H1 (cell line): ENCODE data around the gene ARRDC2. TPM values are rescaled to one million over a fixed set of nuclear protein-coding genes. Genes with fewer than 3 reads are reported as not detected.

Experiments used
- CTCF ChIA-PET: fragments of 300-600 bp; sonication (Branson Sonifier 250); formaldehyde crosslinking; loops from one replicate; lab custom pipeline; 2021; ENCODE audit not compliant: partially characterized antibody; lab: Charles Lee
- POLR2A ChIA-PET: fragments of 300-600 bp; sonication (Branson Sonifier 250); formaldehyde crosslinking; loops from one replicate; lab custom pipeline; 2021; ENCODE audit warnings: inconsistent platforms; ENCODE audit not compliant: partially characterized antibody; lab: Charles Lee
- DNase-seq, 2 experiments: peaks; one replicate each; pipeline versions ENCODE4 v3.0.0 to v3.0.0-alpha.2; 2010 to 2022; ENCODE audit warnings: low spot score in 2 of 2, low read depth in 1 of 2, mixed read lengths in 1 of 2
- FAIRE-seq: peaks from 2 replicates; lab custom pipeline; 2011; peaks lifted over from hg19 to GRCh38; lab: Jason Lieb, UNC
- H2AFZ ChIP-seq: 2 replicates; pipeline ENCODE4 v1.8.1; 2012; ENCODE audit warnings: low read length, inconsistent platforms
- H2AK5ac ChIP-seq: 2 replicates; pipeline ENCODE4 v1.6.1; 2013; ENCODE audit warnings: low read depth, low read length
- H2BK120ac ChIP-seq: replicated peaks from 2 replicates; pipeline ENCODE3; 2013; ENCODE audit warnings: low read depth, low read length, inconsistent platforms
- H2BK12ac ChIP-seq: 2 replicates; pipeline ENCODE4 v1.6.1; 2013; ENCODE audit warnings: low read depth, low read length
- H2BK15ac ChIP-seq: 2 replicates; pipeline ENCODE4 v1.6.1; 2013; ENCODE audit warnings: low read length
- H2BK20ac ChIP-seq: 2 replicates; pipeline ENCODE4 v1.6.1; 2013; ENCODE audit warnings: low read length
- H2BK5ac ChIP-seq: 2 replicates; pipeline ENCODE4 v1.6.1; 2013; ENCODE audit warnings: low read depth, low read length
- H3K14ac ChIP-seq: 2 replicates; pipeline ENCODE4 v1.6.1; 2013; ENCODE audit warnings: inconsistent platforms; ENCODE audit not compliant: insufficient read length
- H3K18ac ChIP-seq: 2 replicates; pipeline ENCODE4 v1.6.1; 2013; ENCODE audit warnings: low read length; ENCODE audit errors: extremely low read depth
- H3K23ac ChIP-seq: 2 replicates; pipeline ENCODE4 v1.6.1; 2013; ENCODE audit warnings: inconsistent platforms; ENCODE audit not compliant: insufficient read length
- H3K23me2 ChIP-seq: 2 replicates; pipeline ENCODE4 v1.6.1; 2013; ENCODE audit warnings: low read depth, low read length
- H3K27ac ChIP-seq: 2 replicates; pipeline ENCODE4 v1.6.1; 2011; ENCODE audit warnings: low read depth, low read length, inconsistent platforms
- H3K27me3 ChIP-seq, 4 experiments: replicated peaks in 1 of 4; 1 replicate in 1 of 4; 2 replicates in 3 of 4; pipeline versions ENCODE4 v1.6.1 to v1.8.1; 2011 to 2013; ENCODE audit warnings: low read length in 3 of 4, mild to moderate bottlenecking in 3 of 4, inconsistent platforms in 2 of 4, mixed read lengths in 2 of 4, moderate library complexity in 1 of 4; ENCODE audit not compliant: control insufficient read depth in 3 of 4, insufficient read depth in 3 of 4; ENCODE audit errors: extremely low read depth in 1 of 4
- H3K36me3 ChIP-seq, 4 experiments: 2 replicates each; pipeline versions ENCODE4 v1.6.1 to v1.8.1; 2011 to 2013; ENCODE audit warnings: mild to moderate bottlenecking in 4 of 4, low read length in 3 of 4, moderate library complexity in 2 of 4, control low read depth in 1 of 4, inconsistent platforms in 1 of 4; ENCODE audit not compliant: insufficient read depth in 4 of 4, control insufficient read depth in 2 of 4
- H3K4ac ChIP-seq: replicated peaks from 2 replicates; pipeline ENCODE3; 2013; ENCODE audit warnings: low read length, low read depth, mixed read lengths, inconsistent platforms; ENCODE audit not compliant: insufficient read length
- H3K4me1 ChIP-seq, 4 experiments: replicated peaks in 1 of 4; 1 replicate in 1 of 4; 2 replicates in 3 of 4; pipeline versions ENCODE4 v1.6.1 to v1.8.1; 2011 to 2013; ENCODE audit warnings: low read length in 3 of 4, inconsistent platforms in 2 of 4, mixed read lengths in 1 of 4; ENCODE audit not compliant: insufficient read depth in 4 of 4, control insufficient read depth in 3 of 4
- H3K4me2 ChIP-seq, 2 experiments: 2 replicates each; pipeline versions ENCODE4 v1.6.1 to v1.8.1; 2011 to 2013; ENCODE audit warnings: low read depth in 2 of 2, low read length in 2 of 2, control low read depth in 1 of 2, inconsistent platforms in 1 of 2, mild to moderate bottlenecking in 1 of 2; ENCODE audit not compliant: insufficient read depth in 1 of 2
- H3K4me3 ChIP-seq, 4 experiments: fragments of 200-600, 300-600 bp in 1 of 4; sonication (generic), shearing (Covaris generic), sonication (Bioruptor Twin) in 1 of 4; 2 replicates each; pipeline versions ENCODE4 v1.5.1 to v1.8.1; 2011 to 2016; ENCODE audit warnings: low read length in 4 of 4, low read depth in 3 of 4, control low read depth in 2 of 4, inconsistent platforms in 2 of 4, mild to moderate bottlenecking in 2 of 4, mixed read lengths in 1 of 4, moderate library complexity in 1 of 4; ENCODE audit not compliant: insufficient read depth in 2 of 4; ENCODE audit errors: extremely low read depth in 1 of 4
- H3K56ac ChIP-seq: replicated peaks from 2 replicates; pipeline ENCODE3; 2013; ENCODE audit warnings: low read depth, mild to moderate bottlenecking, mixed read lengths, low read length, inconsistent platforms; ENCODE audit not compliant: insufficient read length
- H3K79me1 ChIP-seq: 2 replicates; pipeline ENCODE4 v1.6.1; 2013; ENCODE audit warnings: low read depth, low read length, control low read depth
- H3K79me2 ChIP-seq, 2 experiments: 2 replicates each; pipeline versions ENCODE4 v1.6.1 to v1.8.1; 2012 to 2013; ENCODE audit warnings: low read length in 2 of 2, mild to moderate bottlenecking in 2 of 2, inconsistent platforms in 1 of 2; ENCODE audit not compliant: insufficient read depth in 2 of 2, control insufficient read depth in 1 of 2
- H3K9ac ChIP-seq, 4 experiments: replicated peaks in 1 of 4; 1 replicate in 1 of 4; 2 replicates in 3 of 4; pipeline versions ENCODE4 v1.6.1 to v1.8.1; 2011 to 2013; ENCODE audit warnings: low read depth in 3 of 4, low read length in 3 of 4, control low read depth in 2 of 4, mild to moderate bottlenecking in 2 of 4, moderate library complexity in 2 of 4, inconsistent platforms in 1 of 4; ENCODE audit errors: extremely low read depth in 1 of 4
- H3K9me3 ChIP-seq, 2 experiments: 2 replicates each; pipeline versions ENCODE4 v1.6.1 to v1.8.1; 2012 to 2013; ENCODE audit warnings: mild to moderate bottlenecking in 2 of 2, moderate library complexity in 2 of 2, control low read depth in 1 of 2, inconsistent platforms in 1 of 2, low read depth in 1 of 2, low read length in 1 of 2, mixed read lengths in 1 of 2; ENCODE audit not compliant: insufficient read depth in 2 of 2
- H4K20me1 ChIP-seq, 2 experiments: replicated peaks in 1 of 2; 2 replicates each; pipeline versions ENCODE3 to v1.8.1; 2011 to 2013; ENCODE audit warnings: inconsistent platforms in 2 of 2, low read length in 2 of 2, mild to moderate bottlenecking in 1 of 2; ENCODE audit not compliant: insufficient read depth in 2 of 2, control insufficient read depth in 1 of 2
- H4K5ac ChIP-seq: 2 replicates; pipeline ENCODE4 v1.6.1; 2013; ENCODE audit warnings: low read length, low read depth, mixed read lengths, inconsistent platforms; ENCODE audit not compliant: insufficient read length
- H4K8ac ChIP-seq: 2 replicates; pipeline ENCODE4 v1.8.0; 2013; ENCODE audit warnings: mild to moderate bottlenecking, moderate library complexity, low read length, inconsistent platforms; ENCODE audit not compliant: insufficient read depth; ENCODE audit errors: extremely low read depth
- H4K91ac ChIP-seq: replicated peaks from 2 replicates; pipeline ENCODE3; 2013; ENCODE audit warnings: low read length, mixed read lengths, inconsistent platforms; ENCODE audit not compliant: insufficient read length
- BACH1 ChIP-seq: IDR thresholded peaks from 2 replicates; pipeline ENCODE4 v1.6.1; 2012; ENCODE audit warnings: low read length, improper control_type of control experiment
- CBX5 ChIP-seq: fragments of 300-800, 300-1000 bp; sonication (generic); IDR thresholded peaks from 2 replicates; pipeline ENCODE4 v1.7.1; 2016; ENCODE audit warnings: antibody characterized with exemption, low read length, low read depth
- CHD1 ChIP-seq: IDR thresholded peaks from 2 replicates; pipeline ENCODE4 v1.6.1; 2012; ENCODE audit warnings: low read depth, low read length, improper control_type of control experiment
- EZH2 ChIP-seq: fragments of 200-600 bp; sonication (generic); IDR thresholded peaks from 2 replicates; pipeline ENCODE4 v1.7.1; 2012; ENCODE audit warnings: low read depth, mild to moderate bottlenecking, moderate library complexity, low read length, inconsistent platforms; ENCODE audit not compliant: severe bottlenecking
- HDAC2 ChIP-seq, 2 experiments: fragments of 300-600 bp in 1 of 2; sonication (generic) in 1 of 2; IDR thresholded peaks; 2 replicates each; pipeline ENCODE4 v1.6.1; 2011 to 2012; ENCODE audit warnings: low read depth in 2 of 2, low read length in 2 of 2, mild to moderate bottlenecking in 2 of 2, moderate library complexity in 2 of 2, borderline replicate concordance in 1 of 2, inconsistent platforms in 1 of 2
- HDAC6 ChIP-seq: IDR thresholded peaks from one replicate; pipeline ENCODE4 v1.7.1; 2012; ENCODE audit warnings: low read depth, mild to moderate bottlenecking, inconsistent platforms, low read length, moderate library complexity
- JUN ChIP-seq: IDR thresholded peaks from 2 replicates; pipeline ENCODE4 v1.6.1; 2011; ENCODE audit warnings: low read depth, mild to moderate bottlenecking, improper control_type of control experiment, low read length
- MAFK ChIP-seq: IDR thresholded peaks from 2 replicates; pipeline ENCODE4 v1.6.1; 2012; ENCODE audit warnings: low read depth, mild to moderate bottlenecking, improper control_type of control experiment, low read length
- RFX5 ChIP-seq: IDR thresholded peaks from 2 replicates; pipeline ENCODE4 v1.6.1; 2011; ENCODE audit warnings: low read depth, low read length, improper control_type of control experiment, borderline replicate concordance
- SIN3A ChIP-seq, 2 experiments: IDR thresholded peaks in 1 of 2; conservative IDR thresholded peaks in 1 of 2; 2 replicates each; pipeline ENCODE4 v1.6.1; 2011 to 2012; ENCODE audit warnings: low read length in 2 of 2, improper control_type of control experiment in 1 of 2, low read depth in 1 of 2, mild to moderate bottlenecking in 1 of 2
- SIRT6 ChIP-seq: IDR thresholded peaks from one replicate; pipeline ENCODE4 v1.7.1; 2012; ENCODE audit warnings: low read length, inconsistent platforms
- SIX5 ChIP-seq: IDR thresholded peaks from 2 replicates; pipeline ENCODE4 v1.6.1; 2011; ENCODE audit warnings: mild to moderate bottlenecking, low read depth, low read length
- SP1 ChIP-seq: IDR thresholded peaks from 2 replicates; pipeline ENCODE4 v1.6.1; 2011; ENCODE audit warnings: low read depth, low read length
- TCF12 ChIP-seq: IDR thresholded peaks from 2 replicates; pipeline ENCODE4 v1.6.1; 2011; ENCODE audit warnings: low read depth, mild to moderate bottlenecking, low read length
- WGBS, 2 experiments: shearing (Covaris generic) in 1 of 2; methylation state at CpG; one replicate each; pipeline versions ENCODE4 v1.1.6 to v1.1.7; 2013 to 2015; ENCODE audit warnings: low lambda C conversion rate in 2 of 2, mixed read lengths in 2 of 2, inconsistent platforms in 1 of 2, low coverage in 1 of 2, missing lambda C conversion rate in 1 of 2; ENCODE audit not compliant: insufficient replicate concordance in 2 of 2, insufficient coverage in 1 of 2, insufficient read length in 1 of 2; ENCODE audit errors: extremely low coverage in 1 of 2, missing lambda C conversion rate in 1 of 2; 5-methylcytosine and 5-hydroxymethylcytosine counted together
- polyA plus RNA-seq, 7 experiments: library from polyadenylated mRNA; depleted of rRNA in 3 of 7; stranded (reverse) in 5 of 7; unstranded in 2 of 7; fragments of >200 nt in 5 of 7; fragments of 200-250 nt in 2 of 7; gene quantifications; 1 replicate in 5 of 7; 2 replicates in 1 of 7; 4 replicates in 1 of 7; pipeline versions ENCODE4 v1.2.1 to v1.2.3, GENCODE V29; 2011 to 2013; ENCODE audit warnings: missing spikeins in 2 of 7, mixed read lengths in 2 of 7
- total RNA-seq: library from RNA; stranded (reverse); fragmentation: NEBNext Ultra II Directional; extraction: Animal tissue kit (Norgen Biotek cat#: 25700); gene quantifications from 2 replicates; pipeline ENCODE4 v1.2.1, GENCODE V29; 2021

Gene ARRDC2
- total and polyA plus RNA-seq, 2 of the 8 experiments (the other 6 are each of a cell fraction or from before 2014, with no cell fraction given): 5.4 to 6.9 TPM

DNA sequence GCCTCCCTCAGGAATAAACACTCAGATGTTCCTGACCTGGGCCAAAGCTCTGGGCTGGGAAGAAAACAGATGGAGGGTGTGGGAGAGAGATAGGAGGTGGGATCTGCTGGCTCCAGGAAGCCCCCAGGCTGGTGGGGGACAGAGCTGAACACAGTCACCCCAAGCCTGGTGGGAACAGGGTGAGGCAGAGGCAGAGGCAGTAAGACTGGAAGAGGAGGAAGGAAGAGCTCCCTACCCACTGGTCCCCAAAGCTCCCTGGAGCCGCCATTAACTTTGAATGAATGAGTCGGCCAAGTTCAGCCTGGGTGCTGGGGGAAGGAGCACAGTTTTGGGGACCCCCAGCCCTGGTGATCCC, 41.9 kb upstream of the ARRDC2 start:
- no peak overlapping the region for H2BK120ac ChIP-seq
- CTCF ChIA-PET: interaction anchor here (1.3 to 4.0 kb wide), 7 partner anchors 8 to 33 kb away, joined by 3 to 19 read pairs (median 8); partner anchors contain the start of gene CCDC124
- peaks cover 0 to 9% (median 3%) of the 10 kb centered on the region in 4 experiments; a peak in 3 of 7 replicates for H3K27me3 ChIP-seq
- WGBS, 2 experiments: 83% methylated on average over 1 of the region's 2 CpGs; no CpG with 5 or more reads in 1 of the 2 experiments
- peaks cover 3% of the 10 kb centered on the region for H3K23me2 ChIP-seq
- H3K27ac ChIP-seq: no peak overlapping the region
- H3K23ac ChIP-seq: no peak overlapping the region
- POLR2A ChIA-PET: interaction anchor here (0.5 to 6.8 kb wide), 11 partner anchors 8 to 1417 kb away, joined by 3 to 23 read pairs (median 3); partner anchors contain the start of genes CCDC124 and RPL18A
- H2AK5ac ChIP-seq: no peak overlapping the region
- no peak overlapping the region for H4K5ac ChIP-seq
- no peak overlapping the region for H2AFZ ChIP-seq
- H3K9me3 ChIP-seq: no peaks in the 10 kb centered on the region
- peaks cover 0 to 2% of the 10 kb centered on the region in 2 experiments for H4K20me1 ChIP-seq
- no peak overlapping the region; a peak in 1 of 8 replicates for H3K4me3 ChIP-seq
- H3K36me3 ChIP-seq: no peaks in the 10 kb centered on the region
- H3K79me2 ChIP-seq: no peaks in the 10 kb centered on the region
- DNase-seq (no peak), FAIRE-seq (no peak)
- no peak overlapping the region for H3K9ac ChIP-seq
- peaks cover 4 to 18% (median 11%) of the 10 kb centered on the region in 4 experiments for H3K4me1 ChIP-seq
- H3K14ac ChIP-seq: no peak overlapping the region
- H3K56ac ChIP-seq: no peak overlapping the region
- 0 out of 2 replicates have a peak overlapping the region, but pooled peaks have one; percentile 29 for H2BK15ac ChIP-seq
- H2BK20ac ChIP-seq: 0 out of 2 replicates have a peak overlapping the region, but pooled peaks have one; percentile 32
- H3K79me1 ChIP-seq: no peaks in the 10 kb centered on the region
- peak overlapping the region; percentile 60; the same call in 1 of the 2 replicates for H2BK12ac ChIP-seq
- H2BK5ac ChIP-seq: no peak overlapping the region
- no peak overlapping the region for H3K18ac ChIP-seq
- no peak overlapping the region for H3K4ac ChIP-seq
- H3K4me2 ChIP-seq: peak overlapping the region in 1 of 2 experiments; percentile 89; a peak in 3 of 4 replicates
- no peak overlapping the region for H4K91ac ChIP-seq
- H4K8ac ChIP-seq: no peak overlapping the region; the same call in 1 of the 2 replicates
- TF ChIP-seq TCF12 (no peak), EZH2 (no peak), SP1 (no peak), CBX5 (no peak), MAFK (no peak), SIRT6 (no peak), JUN (no peak), SIN3A (conservative IDR thresholded peaks at IDR 0.05 in 1 of 2, IDR thresholded peaks at IDR 0.05 in 1 of 2; ENCODE audit: low read depth in 1 of 2, low read length in 2 of 2) (no peak), BACH1 (no peak), RFX5 (no peak), SIX5 (no peak), HDAC2 (IDR thresholded peaks at IDR 0.05; ENCODE audit: borderline replicate concordance in 1 of 2, low read depth in 2 of 2, low read length in 2 of 2) (no peak), HDAC6 (no peak), CHD1 (no peak)
